ENCODE measurements around the gene SRPK2. TPM values are rescaled to one million over a fixed set of nuclear protein-coding genes. Genes with fewer than 3 reads are reported as not detected.

Gene SRPK2
- total RNA-seq, 1 experiment from 2014 or later = 54.4 TPM

DNA sequence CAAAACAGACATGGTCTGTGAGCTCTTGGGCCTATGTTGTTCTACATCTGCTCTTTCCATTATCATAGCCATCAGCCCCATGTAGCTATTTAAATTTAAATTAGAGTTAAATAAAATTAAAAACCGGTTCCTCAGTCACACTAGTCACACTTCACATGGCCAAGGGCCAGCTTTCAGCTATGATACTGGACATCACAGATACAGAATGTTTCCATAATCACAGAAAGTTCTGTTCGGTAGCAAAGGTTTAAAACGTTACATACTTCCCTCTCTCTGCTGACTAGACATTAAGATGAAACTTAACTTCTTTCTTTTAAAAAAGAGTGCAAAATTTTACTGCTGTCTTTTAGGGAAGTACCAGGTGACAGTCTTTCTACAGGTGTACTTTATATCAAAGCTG lies 43.0 kb downstream of the SRPK2 start:
- intact Hi-C loops (cut with micrococcal nuclease) = no loop called here
- H3K36me3 Mint-ChIP-seq (ENCODE audit: insufficient read depth, unreplicated experiment) = no peaks in the 10 kb centered on the region
- ChIA-PET POLR2A (no interaction called here), CTCF (no interaction called here)
- no peak for DNase-seq (ENCODE audit: unreplicated experiment)
- BruUV-seq (replicated peaks) = no TSS peak
- no peak overlapping the region for H3K27ac Mint-ChIP-seq (ENCODE audit: low read depth, unreplicated experiment)
- TF ChIP-seq, protein P1, sequence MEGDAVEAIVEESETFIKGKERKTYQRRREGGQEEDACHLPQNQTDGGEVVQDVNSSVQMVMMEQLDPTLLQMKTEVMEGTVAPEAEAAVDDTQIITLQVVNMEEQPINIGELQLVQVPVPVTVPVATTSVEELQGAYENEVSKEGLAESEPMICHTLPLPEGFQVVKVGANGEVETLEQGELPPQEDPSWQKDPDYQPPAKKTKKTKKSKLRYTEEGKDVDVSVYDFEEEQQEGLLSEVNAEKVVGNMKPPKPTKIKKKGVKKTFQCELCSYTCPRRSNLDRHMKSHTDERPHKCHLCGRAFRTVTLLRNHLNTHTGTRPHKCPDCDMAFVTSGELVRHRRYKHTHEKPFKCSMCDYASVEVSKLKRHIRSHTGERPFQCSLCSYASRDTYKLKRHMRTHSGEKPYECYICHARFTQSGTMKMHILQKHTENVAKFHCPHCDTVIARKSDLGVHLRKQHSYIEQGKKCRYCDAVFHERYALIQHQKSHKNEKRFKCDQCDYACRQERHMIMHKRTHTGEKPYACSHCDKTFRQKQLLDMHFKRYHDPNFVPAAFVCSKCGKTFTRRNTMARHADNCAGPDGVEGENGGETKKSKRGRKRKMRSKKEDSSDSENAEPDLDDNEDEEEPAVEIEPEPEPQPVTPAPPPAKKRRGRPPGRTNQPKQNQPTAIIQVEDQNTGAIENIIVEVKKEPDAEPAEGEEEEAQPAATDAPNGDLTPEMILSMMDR (IDR thresholded peaks at IDR 0.05; ENCODE audit: unreplicated experiment) = no peak
- H3K4me1 Mint-ChIP-seq (ENCODE audit: insufficient read depth, unreplicated experiment) = no peaks in the 10 kb centered on the region
- no peaks in the 10 kb centered on the region for H3K9me3 Mint-ChIP-seq (ENCODE audit: unreplicated experiment)
- no peak overlapping the region for H3K4me3 Mint-ChIP-seq (ENCODE audit: unreplicated experiment)
- no peaks in the 10 kb centered on the region for H3K27me3 Mint-ChIP-seq (ENCODE audit: insufficient read depth, unreplicated experiment)

DNA sequence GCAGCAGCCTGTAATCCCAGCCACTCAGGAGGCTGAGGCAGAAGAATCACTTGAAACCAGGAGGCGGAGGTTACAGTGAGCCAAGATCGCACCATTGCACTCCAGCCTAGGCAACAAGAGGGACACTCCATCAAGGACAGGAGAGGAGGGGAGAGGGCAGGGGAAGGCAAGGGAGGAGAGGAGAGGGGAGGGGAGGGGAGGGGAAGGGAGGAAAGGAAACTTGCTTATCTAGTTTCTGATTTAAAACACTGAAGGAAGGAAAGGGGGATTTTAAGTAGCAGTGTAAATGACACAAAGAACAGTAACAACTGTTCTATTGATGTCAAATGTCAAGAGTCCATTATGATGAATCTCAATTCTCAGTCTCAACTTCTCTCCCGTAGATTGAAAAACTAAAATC lies 43.7 kb downstream of the SRPK2 start:
- no peaks in the 10 kb centered on the region for H3K4me1 Mint-ChIP-seq (ENCODE audit: insufficient read depth, unreplicated experiment)
- TF ChIP-seq, protein P1 (IDR thresholded peaks at IDR 0.05; ENCODE audit: unreplicated experiment) = no peak
- ChIA-PET CTCF (no interaction called here), POLR2A (interaction anchor here (0.6 kb wide), 1 partner anchor 206 kb away, joined by 3 read pairs; no protein-coding TSS in a partner anchor)
- intact Hi-C loops (cut with micrococcal nuclease) = no loop called here
- no peaks in the 10 kb centered on the region for H3K9me3 Mint-ChIP-seq (ENCODE audit: unreplicated experiment)
- H3K27ac Mint-ChIP-seq (ENCODE audit: low read depth, unreplicated experiment) = no peak overlapping the region
- no peak overlapping the region for H3K4me3 Mint-ChIP-seq (ENCODE audit: unreplicated experiment)
- H3K36me3 Mint-ChIP-seq (ENCODE audit: insufficient read depth, unreplicated experiment) = peaks cover 4% of the 10 kb centered on the region
- no peak for DNase-seq (ENCODE audit: unreplicated experiment)
- no TSS peak for BruUV-seq (replicated peaks)
- H3K27me3 Mint-ChIP-seq (ENCODE audit: insufficient read depth, unreplicated experiment) = no peaks in the 10 kb centered on the region

DNA sequence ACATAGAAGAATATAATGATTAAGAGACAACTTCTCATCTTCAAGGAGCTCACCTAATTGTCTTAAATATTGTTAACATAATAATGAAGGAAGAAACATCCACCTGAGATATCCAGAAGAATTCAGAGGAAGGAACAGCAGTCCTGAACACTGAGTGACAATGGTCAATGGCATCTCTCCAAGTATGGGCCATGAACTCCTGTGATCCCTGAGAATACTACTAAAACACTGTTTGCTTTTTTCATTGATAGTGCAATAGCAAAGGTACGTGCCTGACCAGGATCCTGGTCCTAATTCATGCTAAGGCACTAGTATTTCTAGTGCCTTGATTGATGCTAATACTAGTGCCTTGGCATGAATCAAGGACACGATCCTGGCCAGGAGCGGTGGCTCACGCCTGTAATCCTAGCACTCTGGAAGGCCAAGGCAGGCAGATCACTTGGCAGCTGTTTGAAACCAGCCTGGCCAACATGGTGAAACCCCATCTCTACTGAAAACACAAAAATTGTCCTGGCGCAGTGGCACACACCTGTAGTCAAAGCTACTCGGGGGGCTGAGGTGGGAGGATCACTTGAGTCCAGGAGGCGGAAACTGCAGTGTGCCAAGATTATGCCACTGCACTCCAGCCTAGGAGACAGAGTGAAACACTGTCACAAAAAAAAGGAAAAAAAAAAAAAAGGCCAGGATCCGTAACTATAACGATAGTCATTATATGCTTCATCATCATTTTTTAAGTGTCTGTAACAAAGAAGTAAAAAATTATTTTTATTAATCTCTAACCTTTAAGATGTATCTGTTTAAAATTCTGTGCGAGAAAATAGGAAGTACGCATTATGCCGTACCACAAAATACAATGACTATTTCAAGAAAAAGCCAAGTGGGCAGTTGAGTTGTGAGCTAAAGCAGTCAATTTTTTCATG lies 49.1 kb downstream of the SRPK2 start:
- CTCF ChIA-PET = interaction anchor here (0.6 to 0.7 kb wide), 4 partner anchors 53 to 215 kb away, joined by 3 to 4 read pairs (median 3); no protein-coding TSS in a partner anchor

DNA sequence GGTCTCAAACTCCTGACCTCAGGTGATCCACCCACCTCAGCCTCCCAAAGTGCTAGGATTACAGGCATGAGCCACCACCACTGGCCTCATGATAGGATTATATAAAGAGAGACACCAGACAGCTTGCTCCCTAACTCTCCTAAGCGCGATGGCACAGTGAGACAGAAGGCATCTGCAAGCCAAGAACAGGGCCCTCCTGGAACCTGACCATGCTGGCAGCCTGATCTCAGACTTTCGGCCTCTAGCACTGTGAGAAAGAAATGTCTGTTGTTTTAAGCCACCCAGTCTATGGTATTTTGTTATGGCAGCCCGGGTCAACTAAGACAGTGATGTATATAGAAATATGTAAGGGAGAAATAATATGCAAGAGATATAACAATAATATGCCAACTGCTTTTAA lies 51.2 kb downstream of the SRPK2 start:
- no TSS peak for BruUV-seq (replicated peaks)
- Mint-ChIP-seq H3K36me3 (ENCODE audit: insufficient read depth, unreplicated experiment) (peaks cover 9% of the 10 kb centered on the region), H3K27me3 (ENCODE audit: insufficient read depth, unreplicated experiment) (no peaks in the 10 kb centered on the region), H3K27ac (ENCODE audit: low read depth, unreplicated experiment) (no peak overlapping the region), H3K4me1 (ENCODE audit: insufficient read depth, unreplicated experiment) (peaks cover 3% of the 10 kb centered on the region), H3K4me3 (ENCODE audit: unreplicated experiment) (no peak overlapping the region), H3K9me3 (ENCODE audit: unreplicated experiment) (no peaks in the 10 kb centered on the region)
- intact Hi-C loops (cut with micrococcal nuclease) = loop anchor here (5.0 to 10.0 kb wide), 3 partner anchors 233 to 415 kb away; no protein-coding TSS in a partner anchor
- DNase-seq (ENCODE audit: unreplicated experiment) = no peak
- POLR2A ChIA-PET = interaction anchor here (0.7 to 1.1 kb wide), 3 partner anchors 238 to 356 kb away, joined by 3 to 4 read pairs (median 3); no protein-coding TSS in a partner anchor
- CTCF ChIA-PET = interaction anchor here (0.6 to 1.5 kb wide), 7 partner anchors 87 to 378 kb away, joined by 3 to 8 read pairs (median 3); no protein-coding TSS in a partner anchor
- TF ChIP-seq, protein P1 (IDR thresholded peaks at IDR 0.05; ENCODE audit: unreplicated experiment) = no peak

More for the DNA sequence above, 49.1 kb downstream of the SRPK2 start:
- H3K36me3 Mint-ChIP-seq (ENCODE audit: insufficient read depth, unreplicated experiment) = peaks cover 9% of the 10 kb centered on the region
- intact Hi-C loops (cut with micrococcal nuclease) = loop anchor here (5.0 to 10.0 kb wide), 3 partner anchors 235 to 417 kb away; no protein-coding TSS in a partner anchor
- TF ChIP-seq, protein P1 (IDR thresholded peaks at IDR 0.05; ENCODE audit: unreplicated experiment) = no peak
- no peak for DNase-seq (ENCODE audit: unreplicated experiment)
- H3K4me1 Mint-ChIP-seq (ENCODE audit: insufficient read depth, unreplicated experiment) = no peaks in the 10 kb centered on the region
- POLR2A ChIA-PET = interaction anchor here (1.4 kb wide), 1 partner anchor 11 kb away, joined by 3 read pairs; no protein-coding TSS in a partner anchor
- H3K27me3 Mint-ChIP-seq (ENCODE audit: insufficient read depth, unreplicated experiment) = no peaks in the 10 kb centered on the region
- H3K4me3 Mint-ChIP-seq (ENCODE audit: unreplicated experiment) = no peak overlapping the region
- no peaks in the 10 kb centered on the region for H3K9me3 Mint-ChIP-seq (ENCODE audit: unreplicated experiment)
- H3K27ac Mint-ChIP-seq (ENCODE audit: low read depth, unreplicated experiment) = no peak overlapping the region
- no TSS peak for BruUV-seq (replicated peaks)

All from MCF 10A (cell line).